Choroid plexus epithelial cell (primary cell): ENCODE results near the gene EPB41L2.

Experiments used
- DNase-seq: peaks from one replicate; pipeline ENCODE4 v3.0.0-alpha.2; 2010; ENCODE audit warnings: low read depth
- H3K4me3 ChIP-seq: 2 replicates; pipeline ENCODE4 v1.5.1; 2011; ENCODE audit warnings: low read depth, mild to moderate bottlenecking, control low read depth, low read length, moderate library complexity
- CTCF ChIP-seq: conservative IDR thresholded peaks from 2 replicates; pipeline ENCODE4 v1.5.1; 2011; ENCODE audit warnings: low read depth, mild to moderate bottlenecking, control low read depth, inconsistent platforms, low read length, moderate library complexity

EPB41L2 gene

GRCh38 chr6:130893277-130893676 lies 169.8 kb downstream of the EPB41L2 start:
- no peak for DNase-seq
- H3K4me3 ChIP-seq: no peak overlapping the region
- no peak for TF ChIP-seq CTCF

GRCh38 chr6:130890521-130890971 lies 172.5 kb downstream of the EPB41L2 start:
- TF ChIP-seq CTCF: no peak
- H3K4me3 ChIP-seq: no peak overlapping the region
- DNase-seq: peak; percentile 60

- no peak for DNase-seq
- no peak overlapping the region for H3K4me3 ChIP-seq
- no peak for TF ChIP-seq CTCF
These were observed 173.6 kb downstream of the EPB41L2 start for GRCh38 chr6:130889423-130889822.

GRCh38 chr6:130888246-130888645 lies 174.8 kb downstream of the EPB41L2 start:
- H3K4me3 ChIP-seq: no peak overlapping the region
- TF ChIP-seq CTCF: no peak
- DNase-seq: no peak

- no peak for TF ChIP-seq CTCF
- H3K4me3 ChIP-seq: no peak overlapping the region
- DNase-seq: no peak
These were observed 176.1 kb downstream of the EPB41L2 start for GRCh38 chr6:130886966-130887365.

GRCh38 chr6:130885392-130886192 lies 177.5 kb downstream of the EPB41L2 start:
- no peak overlapping the region for H3K4me3 ChIP-seq
- peak; percentile 91 for DNase-seq
- peak; percentile 87 for TF ChIP-seq CTCF

GRCh38 chr6:130882370-130882769 lies 180.7 kb downstream of the EPB41L2 start:
- DNase-seq: no peak
- H3K4me3 ChIP-seq: no peak overlapping the region
- TF ChIP-seq CTCF: no peak
